GM18870 (cell line): ENCODE measurements around the gene QRICH1.
A peak's percentile ranks its signal among the peaks of the same experiment; 100 is the strongest.

Source experiments
- ATAC-seq: cut with Tn5 transposase; IDR thresholded peaks from one replicate; pipeline ENCODE4 v1.9.1; 2021; ENCODE audit warnings: moderate library complexity; ENCODE audit not compliant: unreplicated experiment

QRICH1 gene

GRCh38 chr3:49035281-49035680 is 58.6 kb downstream of the QRICH1 start:
- no peak for ATAC-seq

GRCh38 chr3:49034650-49035049 is 59.2 kb downstream of the QRICH1 start:
- no peak for ATAC-seq

GRCh38 chr3:49032646-49033304 is 61.1 kb downstream of the QRICH1 start:
- no peak for ATAC-seq

- ATAC-seq = no peak
These were observed 63.5 kb downstream of the QRICH1 start for GRCh38 chr3:49030321-49030720.

- ATAC-seq = no peak
These were observed 64.3 kb downstream of the QRICH1 start for GRCh38 chr3:49029563-49029884.

- peak; percentile 63 for ATAC-seq
These were observed 65.0 kb downstream of the QRICH1 start, which contains the start of gene IMPDH2 for GRCh38 chr3:49028673-49029562. TSS of gene IMPDH2 (minus strand) at chr3:49029398. CDS start at chr3:49029350, 48 bp downstream.

- no peak for ATAC-seq
These were observed 65.6 kb downstream of the QRICH1 start for GRCh38 chr3:49028298-49028672.

- ATAC-seq = no peak
These were observed 66.2 kb downstream of the QRICH1 start for GRCh38 chr3:49027634-49028033.

- ATAC-seq = no peak
These were observed 67.3 kb downstream of the QRICH1 start for GRCh38 chr3:49026536-49026935.

- ATAC-seq = no peak
These were observed 67.9 kb downstream of the QRICH1 start for GRCh38 chr3:49025793-49026520.

- no peak for ATAC-seq
These were observed 68.7 kb downstream of the QRICH1 start for GRCh38 chr3:49025005-49025792.

- no peak for ATAC-seq
These were observed 69.4 kb downstream of the QRICH1 start for GRCh38 chr3:49024449-49024848.

GRCh38 chr3:49023775-49024174 is 70.1 kb downstream of the QRICH1 start:
- no peak for ATAC-seq

- ATAC-seq = no peak
These were observed 71.1 kb downstream of the QRICH1 start for GRCh38 chr3:49022688-49023171.

GRCh38 chr3:49021813-49022687 is 71.8 kb downstream of the QRICH1 start, which contains the start of gene NDUFAF3:
TSS of gene NDUFAF3 (plus strand) at chr3:49022121. CDS start at chr3:49022145, 24 bp downstream.
- peak; percentile 55 for ATAC-seq

GRCh38 chr3:49021213-49021812 is 72.6 kb downstream of the QRICH1 start:
- ATAC-seq = peak; percentile 47

- ATAC-seq = peak; percentile 1
These were observed 73.3 kb downstream of the QRICH1 start for GRCh38 chr3:49020330-49021212.

GRCh38 chr3:49019941-49020329 is 73.9 kb downstream of the QRICH1 start:
- no peak for ATAC-seq
